ENCODE measurements around the gene MFGE8.
A peak's percentile ranks its signal among the peaks of the same experiment; 100 is the strongest.
"Not testable (repeated sequence)": the region's sequence is repeated elsewhere in the genome, so short reads cannot be mapped to it uniquely, and the experiment has no call there.

Gene MFGE8

GRCh38 chr15:88913017-88913849 is at the start of gene MFGE8:
TSS of gene MFGE8 (minus strand) at chr15:88913379. CDS start at chr15:88913319, 60 bp downstream.
- Histone ChIP-seq H3K27ac (peak within 1 kb of the TSS; percentile 27 to 91 (median 81)), H3K4me3 (peak within 1 kb of the TSS; percentile 51 to 87 (median 72))

GRCh38 chr15:88959445-88959844 is 46.3 kb upstream of the MFGE8 start:
- no peak overlapping the region for H3K4me3 ChIP-seq
- H3K27ac ChIP-seq, result no peak overlapping the region

- no peak overlapping the region for H3K27ac ChIP-seq
- H3K4me3 ChIP-seq, result no peak overlapping the region
Observed at GRCh38 chr15:88956906-88957305, 43.7 kb upstream of the MFGE8 start.

GRCh38 chr15:88956263-88956662 is 43.1 kb upstream of the MFGE8 start:
- no peak overlapping the region for H3K4me3 ChIP-seq
- H3K27ac ChIP-seq, result no peak overlapping the region

- no peak overlapping the region for H3K27ac ChIP-seq
- no peak overlapping the region for H3K4me3 ChIP-seq
Observed at GRCh38 chr15:88954431-88955277, 41.5 kb upstream of the MFGE8 start.

- Histone ChIP-seq H3K27ac (no peak overlapping the region), H3K4me3 (no peak overlapping the region)
Observed at GRCh38 chr15:88950600-88951160, 37.5 kb upstream of the MFGE8 start.

- H3K4me3 ChIP-seq, result no peak overlapping the region
- no peak overlapping the region for H3K27ac ChIP-seq
Observed at GRCh38 chr15:88949734-88950400, 36.7 kb upstream of the MFGE8 start.

- no peak overlapping the region for H3K4me3 ChIP-seq
- H3K27ac ChIP-seq, result no peak overlapping the region
Observed at GRCh38 chr15:88940110-88940675, 27.0 kb upstream of the MFGE8 start.

- Histone ChIP-seq H3K27ac (no peak overlapping the region), H3K4me3 (no peak overlapping the region)
Observed at GRCh38 chr15:88939486-88939806, 26.3 kb upstream of the MFGE8 start.

GRCh38 chr15:88938802-88939485 is 25.8 kb upstream of the MFGE8 start:
- Histone ChIP-seq H3K27ac (no peak overlapping the region), H3K4me3 (no peak overlapping the region)

GRCh38 chr15:88934449-88934848 is 21.3 kb upstream of the MFGE8 start:
- not testable (repeated sequence) for H3K27ac ChIP-seq, H3K4me3 ChIP-seq

- H3K27ac ChIP-seq, result no peak overlapping the region
Observed at GRCh38 chr15:88932875-88933330, 19.7 kb upstream of the MFGE8 start.

GRCh38 chr15:88932271-88932874 is 19.2 kb upstream of the MFGE8 start:
- no peak overlapping the region for H3K4me3 ChIP-seq
- H3K27ac ChIP-seq, result no peak overlapping the region

More at GRCh38 chr15:88932875-88933330, 19.7 kb upstream of the MFGE8 start:
- H3K4me3 ChIP-seq, result no peak overlapping the region

GRCh38 chr15:88930579-88930978 is 17.4 kb upstream of the MFGE8 start:
- no peak overlapping the region for H3K4me3 ChIP-seq
- H3K27ac ChIP-seq, result no peak overlapping the region

- not testable (repeated sequence) for H3K27ac ChIP-seq, H3K4me3 ChIP-seq
Observed at GRCh38 chr15:88929358-88930098, 16.3 kb upstream of the MFGE8 start.

- H3K4me3 ChIP-seq, H3K27ac ChIP-seq: not testable (repeated sequence)
Observed at GRCh38 chr15:88928192-88928591, 15.0 kb upstream of the MFGE8 start.

- H3K4me3 ChIP-seq, H3K27ac ChIP-seq: not testable (repeated sequence)
Observed at GRCh38 chr15:88925648-88926047, 12.5 kb upstream of the MFGE8 start.

GRCh38 chr15:88920892-88921435 is 7.8 kb upstream of the MFGE8 start:
- not testable (repeated sequence) for H3K4me3 ChIP-seq
- H3K27ac ChIP-seq, result peak overlapping the region in 2 of 21 experiments; percentile 14 to 41

Measured in skin epidermis (tissue), 12 donors.